ENCODE data around the gene COPG2.

- TF ChIP-seq POLR2A (IDR thresholded peaks at IDR 0.05; ENCODE audit: low read length) (no peak), RAD21 (conservative IDR thresholded peaks at IDR 0.05 in 1 of 2, IDR thresholded peaks at IDR 0.05 in 1 of 2) (no peak), KDM5A (IDR thresholded peaks at IDR 0.05) (no peak), HEYL (CRISPR knock-in tag; IDR thresholded peaks at IDR 0.05) (no peak), EP300 (IDR thresholded peaks at IDR 0.05) (no peak), RFX5 (IDR thresholded peaks at IDR 0.05) (no peak)
Observed at GRCh38 chr7:130479716-130480400, 188.7 kb downstream of the COPG2 start.

Data from A549 (cell line).